Activated CD4-positive, alpha-beta T cell treated with anti-CD3 and anti-CD28 coated beads for 36 hours (primary cell): ENCODE data around the gene DBNL. TPM values are rescaled to one million over a fixed set of nuclear protein-coding genes. Genes with fewer than 3 reads are reported as not detected.

ENCODE experiments used
- ATAC-seq: fragments of 200-7000 bp; cut with Tn5 transposase; one replicate; pipeline ENCODE4 v1.10.0; 2021; ENCODE audit warnings: mild to moderate bottlenecking, moderate library complexity
- CTCF ChIA-PET: fragments of 350-600 bp; sonication (Branson Sonifier 250); formaldehyde crosslinking; loops from one replicate; lab custom pipeline; 2021; ENCODE audit warnings: antibody characterized with exemption; lab: Charles Lee
- POLR2A ChIA-PET: fragments of 350-600 bp; sonication (Branson Sonifier 250); formaldehyde crosslinking; loops from one replicate; lab custom pipeline; 2021; ENCODE audit warnings: antibody characterized with exemption, inconsistent platforms; lab: Charles Lee
- DNase-seq: peaks from one replicate; pipeline ENCODE4 v3.0.0-alpha.2; 2020
- H3K27ac Mint-ChIP-seq: one replicate; pipeline ENCODE4 v1.8.0; 2021; ENCODE audit warnings: mixed read lengths
- H3K27me3 Mint-ChIP-seq: one replicate; pipeline ENCODE4 v1.8.0; 2021; ENCODE audit warnings: mixed read lengths
- H3K36me3 Mint-ChIP-seq: one replicate; pipeline ENCODE4 v1.8.0; 2021; ENCODE audit warnings: low read depth, mixed read lengths
- H3K4me1 Mint-ChIP-seq: one replicate; pipeline ENCODE4 v1.8.0; 2021; ENCODE audit warnings: mixed read lengths
- H3K4me3 Mint-ChIP-seq: one replicate; pipeline ENCODE4 v1.8.0; 2021; ENCODE audit warnings: mild to moderate bottlenecking, moderate library complexity, mixed read lengths
- H3K9me3 Mint-ChIP-seq: one replicate; pipeline ENCODE4 v1.8.0; 2021; ENCODE audit warnings: low read depth, mixed read lengths
- intact Hi-C, 2 experiments: fragments of 100-400 bp; cut with DNase I in 1 of 2; cut with micrococcal nuclease in 1 of 2; formaldehyde crosslinking; loops; one replicate each; pipeline versions ENCODE4 v1.14.2 to v1.15.1; 2022 to 2024; cut with DNase I, micrococcal nuclease
- total RNA-seq, 2 experiments: library from RNA; stranded (reverse); gene quantifications; one replicate each; pipeline ENCODE4 v1.2.3, GENCODE V29; 2021

Gene DBNL
- total RNA-seq, 2 experiments from 2014 or later, result 106 to 117 TPM

DNA sequence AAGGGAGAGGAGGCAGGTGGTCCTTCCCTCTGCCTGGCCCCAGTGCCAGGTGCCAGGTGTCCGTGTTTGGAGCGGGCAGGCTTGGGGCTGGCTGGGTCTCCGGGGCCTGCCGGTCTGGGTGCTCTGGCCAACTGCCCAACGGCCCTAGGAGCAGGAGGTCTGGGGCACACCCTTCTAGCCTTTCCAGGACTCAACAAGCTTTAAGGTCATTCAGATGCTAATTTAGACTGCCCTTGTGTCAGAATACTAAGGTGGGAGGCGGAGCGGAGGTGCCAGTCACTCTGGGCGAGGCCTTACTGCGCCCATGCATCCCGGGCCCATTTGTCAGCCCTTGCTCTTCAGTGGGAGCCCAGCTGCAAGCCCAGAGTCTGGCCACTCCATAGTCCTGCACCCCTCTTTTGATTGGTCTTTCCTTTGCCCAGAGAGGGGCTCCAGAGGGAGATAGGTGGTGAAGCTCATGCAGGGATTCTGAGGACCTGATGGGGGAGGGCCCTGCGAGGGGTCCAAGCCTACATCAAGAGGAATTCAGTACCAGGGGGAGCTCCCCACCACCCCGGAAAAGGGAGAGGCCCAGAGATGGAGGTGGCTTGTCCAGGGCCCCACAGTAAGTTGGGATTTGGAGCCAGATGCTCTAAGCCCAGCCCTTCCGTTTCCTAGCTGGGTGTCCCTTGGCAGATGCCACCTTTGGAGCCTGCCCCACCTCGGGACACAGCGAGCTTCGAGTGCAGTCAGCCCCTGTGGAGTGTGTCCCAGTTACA is 19.6 kb downstream of the DBNL start:
- no peaks in the 10 kb centered on the region for H3K9me3 Mint-ChIP-seq
- DNase-seq (peak; percentile 5), ATAC-seq (no peak)
- H3K36me3 Mint-ChIP-seq, result peaks cover 11% of the 10 kb centered on the region
- CTCF ChIA-PET, result no interaction called here
- no peak overlapping the region for H3K4me3 Mint-ChIP-seq
- H3K4me1 Mint-ChIP-seq, result peaks cover 26% of the 10 kb centered on the region
- intact Hi-C loops, result no loop called here
- H3K27ac Mint-ChIP-seq, result no peak overlapping the region
- POLR2A ChIA-PET, result no interaction called here
- no peaks in the 10 kb centered on the region for H3K27me3 Mint-ChIP-seq

DNA sequence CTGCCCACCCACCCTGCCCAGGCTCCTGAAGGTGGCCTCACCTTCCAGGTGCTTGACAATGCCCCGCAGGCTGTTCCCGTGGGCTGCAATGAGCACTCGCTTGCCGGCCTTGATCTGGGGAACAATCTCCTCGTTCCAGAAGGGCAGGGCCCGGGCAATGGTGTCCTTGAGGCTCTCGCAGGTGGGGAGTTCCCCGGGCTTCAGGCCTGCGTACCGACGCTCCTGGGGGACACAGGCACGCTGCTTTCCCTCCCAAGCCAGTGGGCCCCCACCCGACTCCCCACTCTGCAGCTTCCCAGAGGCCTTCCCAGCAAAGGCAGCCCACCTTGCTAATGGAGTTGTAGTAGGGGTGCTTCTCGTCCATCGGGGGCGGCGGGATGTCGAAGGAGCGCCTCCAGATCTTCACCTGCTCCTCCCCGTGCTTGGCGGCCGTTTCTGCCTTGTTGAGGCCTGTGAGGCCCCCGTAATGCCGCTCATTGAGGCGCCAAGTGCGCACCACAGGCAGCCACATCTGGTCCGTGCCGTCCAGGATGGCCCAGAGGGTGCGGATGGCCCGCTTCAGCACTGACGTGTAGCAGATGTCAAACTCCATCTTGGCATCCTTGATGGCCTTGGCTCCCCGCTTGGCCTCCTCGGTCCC is 20.4 kb downstream of the DBNL start:
- ATAC-seq (no peak), DNase-seq (peak; percentile 19)
- no peak overlapping the region for H3K4me3 Mint-ChIP-seq
- H3K4me1 Mint-ChIP-seq, result peaks cover 26% of the 10 kb centered on the region
- ChIA-PET POLR2A (no interaction called here), CTCF (no interaction called here)
- no peak overlapping the region for H3K27ac Mint-ChIP-seq
- intact Hi-C loops, result no loop called here
- H3K36me3 Mint-ChIP-seq, result peaks cover 7% of the 10 kb centered on the region
- no peaks in the 10 kb centered on the region for H3K27me3 Mint-ChIP-seq
- H3K9me3 Mint-ChIP-seq, result no peaks in the 10 kb centered on the region

DNA sequence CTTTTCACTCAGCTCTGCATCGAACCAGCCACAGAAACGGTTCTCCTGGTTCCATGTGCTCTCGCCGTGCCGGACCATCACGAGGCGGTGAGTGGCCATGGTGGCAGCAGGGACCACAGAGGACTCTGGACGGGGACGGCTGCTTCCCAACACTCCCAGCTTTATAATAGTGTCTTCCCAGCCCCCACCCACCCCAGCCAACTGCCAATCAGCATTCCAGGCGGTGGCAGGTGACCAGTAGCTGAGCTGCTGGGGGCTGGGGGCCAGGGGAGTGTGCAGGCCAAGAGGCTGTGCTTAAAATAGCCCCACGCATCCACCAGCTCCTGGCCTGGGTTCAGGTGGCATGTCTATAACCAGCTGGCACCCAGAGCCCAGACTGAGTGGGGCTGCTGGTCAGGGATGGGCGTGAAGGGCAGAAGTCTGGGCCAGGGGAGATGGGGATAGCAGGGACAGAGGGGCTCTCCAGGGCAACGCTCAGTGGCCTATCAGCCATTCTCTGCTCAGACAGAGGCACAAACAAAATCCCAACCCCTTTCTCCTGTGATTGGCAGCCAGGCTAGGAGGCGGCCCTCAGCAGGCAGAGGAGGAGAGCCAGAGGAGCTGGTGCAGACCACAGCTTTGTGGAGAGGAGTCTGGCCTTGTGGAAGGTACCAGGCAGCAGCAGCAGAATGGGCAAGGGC is 21.1 kb downstream of the DBNL start, which contains the start of gene PGAM2:
TSS of gene PGAM2 (minus strand) at position 137 of the 680 bp plus-strand sequence. CDS start at position 99, 38 bp downstream.
- H3K27me3 Mint-ChIP-seq, result no peaks in the 10 kb centered on the region
- ChIA-PET CTCF (interaction anchor here (0.6 kb wide), 2 partner anchors 78 to 147 kb away, joined by 3 to 4 read pairs; no protein-coding TSS in a partner anchor), POLR2A (no interaction called here)
- no peak within 1 kb of the TSS for H3K4me3 Mint-ChIP-seq
- ATAC-seq, result peak; percentile 32
- no peak within 1 kb of the TSS for H3K27ac Mint-ChIP-seq
- peaks cover 26% of the 10 kb centered on the region for H3K4me1 Mint-ChIP-seq
- H3K9me3 Mint-ChIP-seq, result no peaks in the 10 kb centered on the region
- peaks cover 4% of the 10 kb centered on the region for H3K36me3 Mint-ChIP-seq
- peak; percentile 38 for DNase-seq
- intact Hi-C loops, result no loop called here

DNA sequence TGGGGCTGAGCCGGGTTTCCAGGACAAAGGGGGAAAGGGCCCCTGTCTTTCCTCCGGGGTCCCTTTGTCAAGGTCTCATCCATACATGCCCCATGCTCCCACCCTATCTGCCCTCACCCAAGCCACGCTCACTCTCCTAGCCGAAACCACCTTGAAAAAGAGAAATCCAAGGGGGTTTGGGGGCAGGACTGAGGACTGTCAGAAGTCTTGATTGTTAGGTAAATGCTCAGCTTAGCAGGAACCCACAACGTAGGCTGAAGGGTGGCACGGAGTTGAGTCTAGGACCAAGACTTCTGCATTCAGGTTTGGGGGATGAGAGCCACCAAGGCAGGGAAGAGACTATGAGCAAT is 21.6 kb downstream of the DBNL start:
- DNase-seq (no peak), ATAC-seq (peak; percentile 19)
- no peaks in the 10 kb centered on the region for H3K27me3 Mint-ChIP-seq
- H3K36me3 Mint-ChIP-seq, result peaks cover 4% of the 10 kb centered on the region
- no peak overlapping the region for H3K27ac Mint-ChIP-seq
- H3K4me1 Mint-ChIP-seq, result peaks cover 26% of the 10 kb centered on the region
- intact Hi-C loops, result no loop called here
- H3K9me3 Mint-ChIP-seq, result no peaks in the 10 kb centered on the region
- CTCF ChIA-PET, result interaction anchor here (0.6 kb wide), 2 partner anchors 78 to 147 kb away, joined by 3 to 4 read pairs; no protein-coding TSS in a partner anchor
- H3K4me3 Mint-ChIP-seq, result no peak overlapping the region
- POLR2A ChIA-PET, result no interaction called here

DNA sequence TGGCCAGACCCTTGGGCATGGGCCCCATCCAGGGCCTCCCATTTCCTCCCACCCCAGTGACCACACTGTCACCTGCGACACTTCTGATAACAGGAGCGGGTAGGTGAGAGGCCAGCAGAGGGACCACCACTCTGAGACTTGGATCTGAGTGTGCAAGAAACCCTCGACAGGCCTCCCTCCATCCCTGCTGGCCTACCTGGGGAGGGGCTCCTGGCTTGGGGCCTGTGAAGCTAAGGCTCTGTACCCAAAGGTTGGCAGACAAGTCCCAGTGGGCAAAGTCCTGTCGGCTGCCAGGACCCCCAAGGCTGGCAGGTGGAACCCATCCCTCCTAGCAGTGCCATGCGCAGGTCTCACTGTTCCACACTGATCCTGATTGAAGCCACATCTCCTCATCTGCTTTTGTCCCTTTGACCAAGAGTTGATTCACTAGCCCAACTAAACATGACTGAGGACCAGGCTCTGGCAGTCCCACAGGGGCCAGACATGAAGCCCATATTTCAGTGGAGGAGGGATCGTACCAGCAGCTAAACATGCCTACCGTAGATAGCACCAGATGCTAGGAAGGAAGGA is 22.1 kb downstream of the DBNL start:
- H3K4me1 Mint-ChIP-seq, result peaks cover 26% of the 10 kb centered on the region
- H3K27me3 Mint-ChIP-seq, result no peaks in the 10 kb centered on the region
- H3K36me3 Mint-ChIP-seq, result peaks cover 2% of the 10 kb centered on the region
- ATAC-seq (peak; percentile 9), DNase-seq (peak; percentile 24)
- no peaks in the 10 kb centered on the region for H3K9me3 Mint-ChIP-seq
- H3K27ac Mint-ChIP-seq, result no peak overlapping the region
- H3K4me3 Mint-ChIP-seq, result no peak overlapping the region
- CTCF ChIA-PET, result interaction anchor here (0.6 to 0.7 kb wide), 2 partner anchors 20 to 79 kb away, joined by 3 read pairs; no protein-coding TSS in a partner anchor
- intact Hi-C loops, result no loop called here
- POLR2A ChIA-PET, result no interaction called here

DNA sequence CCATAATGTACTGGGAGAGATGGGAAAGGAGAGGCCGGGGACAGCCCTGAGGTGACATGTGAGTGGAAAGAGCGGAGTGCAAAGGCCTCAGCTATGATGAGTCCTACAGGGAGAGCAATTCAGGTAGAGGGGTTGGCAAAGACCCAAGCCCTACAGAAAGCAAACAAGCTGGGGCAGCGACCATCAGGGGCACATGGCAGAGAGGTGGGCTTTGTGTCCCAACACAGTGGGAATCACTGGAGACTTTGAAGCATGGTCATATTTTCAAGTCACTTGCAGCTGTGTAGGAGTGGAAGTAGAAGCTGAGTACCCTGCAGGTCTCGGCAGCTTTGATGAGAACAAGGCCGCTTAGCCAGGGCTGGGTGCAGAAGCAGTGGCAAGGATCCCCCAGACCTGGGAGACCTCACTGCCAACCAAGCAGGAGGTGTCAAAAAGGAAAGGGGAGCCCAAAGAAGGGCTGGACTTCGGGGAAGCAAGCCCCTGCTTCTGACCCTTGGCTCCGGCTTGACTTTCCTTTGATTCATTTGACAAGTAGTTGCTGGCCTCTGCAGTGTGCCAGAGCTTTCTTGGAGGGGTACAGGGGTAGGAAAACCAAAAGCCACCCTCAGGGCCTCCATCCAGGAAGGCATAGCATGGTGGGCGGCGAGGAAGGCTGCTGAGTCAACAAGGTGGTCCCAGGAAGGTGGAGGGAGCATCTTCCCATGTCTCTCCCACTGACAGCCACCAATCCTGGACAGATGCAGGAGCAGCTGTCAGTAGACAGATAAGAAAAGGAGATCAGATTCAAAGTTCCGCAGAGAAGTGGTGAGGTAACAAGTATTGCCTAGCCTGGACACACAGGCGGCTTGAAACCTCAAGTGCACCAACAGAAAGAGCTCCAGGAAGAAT is 22.8 kb downstream of the DBNL start:
- intact Hi-C loops, result no loop called here
- DNase-seq, result peak; percentile 5

DNA sequence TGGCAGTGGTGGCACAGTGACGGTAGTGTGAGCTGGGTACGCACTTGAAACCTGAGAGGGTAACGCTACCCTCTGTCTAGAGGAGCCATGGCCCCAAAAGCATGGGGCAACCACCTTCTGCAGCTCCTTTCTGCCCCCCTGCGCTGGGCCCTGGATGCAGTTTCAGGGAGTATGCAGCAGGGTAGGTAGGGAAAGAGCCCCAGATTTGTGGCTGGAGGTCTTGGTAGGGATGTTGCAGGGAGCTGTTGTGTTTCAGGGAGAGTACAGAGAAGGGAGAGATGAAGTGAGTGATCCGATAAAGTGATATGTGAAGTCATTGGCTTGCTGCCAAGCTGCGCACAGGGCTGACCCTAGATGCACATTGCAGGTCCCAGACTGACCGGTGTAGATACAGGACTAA is 23.6 kb downstream of the DBNL start:
- CTCF ChIA-PET, result no interaction called here
- no peaks in the 10 kb centered on the region for H3K9me3 Mint-ChIP-seq
- H3K4me3 Mint-ChIP-seq, result no peak overlapping the region
- intact Hi-C loops, result no loop called here
- H3K27ac Mint-ChIP-seq, result no peak overlapping the region
- POLR2A ChIA-PET, result no interaction called here
- H3K36me3 Mint-ChIP-seq, result peaks cover 10% of the 10 kb centered on the region
- ATAC-seq (no peak), DNase-seq (no peak)
- no peaks in the 10 kb centered on the region for H3K27me3 Mint-ChIP-seq
- peaks cover 26% of the 10 kb centered on the region for H3K4me1 Mint-ChIP-seq

More for the DNA sequence above, 22.8 kb downstream of the DBNL start:
- Mint-ChIP-seq H3K36me3 (peaks cover 6% of the 10 kb centered on the region), H3K27ac (no peak overlapping the region), H3K4me3 (no peak overlapping the region), H3K27me3 (no peaks in the 10 kb centered on the region), H3K4me1 (peaks cover 26% of the 10 kb centered on the region), H3K9me3 (no peaks in the 10 kb centered on the region)
- ChIA-PET POLR2A (no interaction called here), CTCF (interaction anchor here (0.6 to 0.7 kb wide), 3 partner anchors 9 to 19 kb away, joined by 3 to 4 read pairs (median 3); no protein-coding TSS in a partner anchor)
- no peak for ATAC-seq

DNA sequence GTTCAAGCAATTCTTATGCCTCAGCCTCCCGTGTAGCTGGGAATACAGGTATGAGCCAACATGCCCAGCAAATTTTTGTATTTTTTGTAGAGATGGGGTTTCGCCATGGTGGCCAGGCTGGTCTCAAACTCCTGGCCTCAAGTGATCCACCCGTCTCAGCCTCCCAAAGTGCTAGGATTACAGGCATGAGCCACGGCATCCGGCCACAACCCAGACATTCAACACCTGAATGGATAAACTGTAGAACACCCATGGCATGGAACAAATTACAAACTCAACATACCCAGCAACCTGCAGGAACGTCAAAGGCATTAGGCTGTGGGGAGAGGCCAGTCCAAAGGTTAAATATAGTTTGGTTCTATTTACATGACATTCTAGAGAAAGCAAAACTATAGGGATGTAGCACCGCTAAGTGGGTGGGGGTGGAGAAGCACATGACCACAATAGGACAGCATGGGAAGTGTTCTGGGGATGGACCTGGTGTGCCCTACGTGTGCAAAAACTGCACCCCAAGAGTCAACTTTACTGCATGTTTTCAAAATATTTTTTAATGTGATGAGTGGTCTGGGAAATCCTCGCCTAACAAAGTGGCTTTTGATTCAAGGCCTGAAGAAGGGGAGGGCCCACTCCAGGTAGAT is 27.3 kb downstream of the DBNL start:
- ATAC-seq (no peak), DNase-seq (no peak)
- Mint-ChIP-seq H3K36me3 (peaks cover 30% of the 10 kb centered on the region), H3K27me3 (no peaks in the 10 kb centered on the region), H3K27ac (no peak overlapping the region), H3K9me3 (no peaks in the 10 kb centered on the region), H3K4me1 (peaks cover 12% of the 10 kb centered on the region), H3K4me3 (no peak overlapping the region)
- intact Hi-C loops, result no loop called here
- ChIA-PET CTCF (interaction anchor here (0.6 to 1.5 kb wide), 2 partner anchors 9 kb away, joined by 3 to 8 read pairs; no protein-coding TSS in a partner anchor), POLR2A (no interaction called here)

DNA sequence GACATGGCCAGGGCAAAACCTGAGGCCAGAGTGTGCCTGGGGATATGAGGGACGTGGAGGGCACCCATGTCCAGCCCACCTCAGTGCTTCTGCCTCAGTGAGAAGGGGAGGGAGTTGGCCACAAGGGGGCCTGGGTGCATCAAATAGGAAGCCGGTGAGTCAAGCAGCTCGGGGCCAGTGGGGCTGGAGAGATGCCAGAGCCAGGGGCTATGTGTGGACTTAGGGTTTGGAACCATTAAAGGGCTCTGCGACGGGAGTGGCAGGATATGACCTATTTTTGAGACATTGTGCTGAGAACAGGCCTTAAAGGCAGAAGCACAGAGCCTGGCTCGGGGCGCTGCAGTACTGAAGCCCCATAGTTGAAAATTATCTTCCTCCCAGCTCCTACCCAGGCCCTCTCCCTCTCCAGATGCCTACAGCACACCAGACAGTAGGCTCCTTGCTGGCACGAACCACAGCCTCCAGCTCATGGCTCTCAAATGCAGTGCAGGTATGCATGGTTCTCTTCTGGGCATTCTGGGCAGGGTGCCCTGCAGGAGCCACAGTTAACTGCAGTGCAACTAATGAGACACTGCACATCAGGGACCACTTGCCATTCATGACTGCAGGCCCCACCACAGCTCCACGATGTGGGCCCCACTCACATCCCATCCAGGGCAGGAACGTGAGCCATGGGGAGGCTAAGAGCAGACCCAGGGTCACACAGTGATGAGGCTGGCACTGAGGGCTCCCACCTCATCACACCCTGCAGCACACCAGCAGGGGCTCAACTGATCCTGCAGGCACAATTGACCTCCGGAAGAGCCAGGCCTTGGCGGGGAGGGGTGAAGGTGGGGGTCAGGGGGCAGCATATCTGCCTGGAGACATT is 28.1 kb downstream of the DBNL start:
- no peak for ATAC-seq
- ChIA-PET CTCF (interaction anchor here (1.5 kb wide), 1 partner anchor 8 kb away, joined by 8 read pairs; no protein-coding TSS in a partner anchor), POLR2A (no interaction called here)
- Mint-ChIP-seq H3K4me1 (peaks cover 8% of the 10 kb centered on the region), H3K4me3 (no peak overlapping the region), H3K9me3 (no peaks in the 10 kb centered on the region), H3K27ac (no peak overlapping the region), H3K36me3 (peaks cover 31% of the 10 kb centered on the region), H3K27me3 (no peaks in the 10 kb centered on the region)
- intact Hi-C loops, result no loop called here
- DNase-seq, result peak; percentile 67
